22Rv1 (cell line): ENCODE measurements around the gene KRTAP4-16.
"Not testable (repeated sequence)": the region's sequence is repeated elsewhere in the genome, so short reads cannot be mapped to it uniquely, and the experiment has no call there.

Source experiments
- H3K27ac ChIP-seq: fragments of 450-650 bp; 2 replicates; pipeline ENCODE4 v1.5.1; 2017
- CTCF ChIP-seq: fragments of 450-650 bp; IDR thresholded peaks from 2 replicates; pipeline ENCODE4 v1.5.1; 2017; ENCODE audit warnings: mild to moderate bottlenecking
- ZFX ChIP-seq: fragments of 450-650 bp; IDR thresholded peaks from 2 replicates; pipeline ENCODE4 v1.6.1; 2017; ENCODE audit warnings: antibody characterized with exemption, borderline replicate concordance

The KRTAP4-16 gene

GRCh38 chr17:41069031-41069430, 33.0 kb downstream of the KRTAP4-16 start:
- TF ChIP-seq ZFX (no peak), CTCF (no peak)
- no peak overlapping the region for H3K27ac ChIP-seq

- TF ChIP-seq CTCF, result no peak
- TF ChIP-seq ZFX, result no peak
- H3K27ac ChIP-seq, result no peak overlapping the region
Observed at GRCh38 chr17:41067281-41067680, 34.7 kb downstream of the KRTAP4-16 start.

- H3K27ac ChIP-seq, result no peak within 1 kb of the TSS
- TF ChIP-seq ZFX (no peak), CTCF (no peak)
Observed at GRCh38 chr17:41065829-41066624, 36.0 kb downstream of the KRTAP4-16 start, which contains the start of gene KRTAP2-4. Gene KRTAP2-4, minus strand, starts transcription at chr17:41065879. Its CDS starts 34 bp downstream, at chr17:41065845.

GRCh38 chr17:41065016-41065689, 36.9 kb downstream of the KRTAP4-16 start:
- H3K27ac ChIP-seq, result not testable (repeated sequence)

GRCh38 chr17:41064301-41064700, 37.7 kb downstream of the KRTAP4-16 start:
- TF ChIP-seq ZFX (no peak), CTCF (no peak)
- no peak overlapping the region for H3K27ac ChIP-seq

- TF ChIP-seq CTCF (no peak), ZFX (no peak)
- no peak overlapping the region for H3K27ac ChIP-seq
Observed at GRCh38 chr17:41063449-41063848, 38.6 kb downstream of the KRTAP4-16 start.

- TF ChIP-seq CTCF, result no peak
- no peak for TF ChIP-seq ZFX
- H3K27ac ChIP-seq, result no peak overlapping the region
Observed at GRCh38 chr17:41061964-41062363, 40.0 kb downstream of the KRTAP4-16 start.
